Activated CD4-positive, CD25-positive, alpha-beta regulatory T cell (primary cell): ENCODE results near the gene EEF1AKMT1.
"Not testable (repeated sequence)": the region's sequence is repeated elsewhere in the genome, so short reads cannot be mapped to it uniquely, and the experiment has no call there.

Experiments used
- DNase-seq, 4 experiments: peaks; one replicate each; lab custom pipeline; 2025; lab: John Stamatoyannopoulos, UW

Gene EEF1AKMT1

GRCh38 chr13:20776751-20777150, 3.0 kb upstream of the EEF1AKMT1 start:
- DNase-seq, result no peak

DNA sequence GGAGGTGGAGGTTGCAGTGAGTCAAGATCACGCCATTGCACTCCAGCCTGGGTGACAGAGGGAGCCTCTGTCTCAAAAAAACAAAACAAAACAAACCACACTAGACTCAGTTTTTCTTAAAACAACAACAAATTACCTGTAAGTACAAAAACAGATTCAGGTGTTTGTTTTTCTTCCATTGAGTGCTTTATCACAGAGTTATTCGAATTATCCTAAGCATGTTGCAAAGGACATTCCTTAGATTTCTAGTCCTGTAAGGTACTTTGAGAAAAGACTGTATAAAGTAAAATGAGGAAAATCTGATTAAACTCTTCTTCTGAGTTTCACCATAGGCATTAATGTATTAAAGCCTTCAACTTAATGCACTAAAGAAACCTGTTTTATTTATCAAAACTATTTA, 2.2 kb upstream of the EEF1AKMT1 start:
- DNase-seq, result no peak

- DNase-seq, result no peak
These were observed 985 bp upstream of the EEF1AKMT1 start for GRCh38 chr13:20774746-20775145.

DNA sequence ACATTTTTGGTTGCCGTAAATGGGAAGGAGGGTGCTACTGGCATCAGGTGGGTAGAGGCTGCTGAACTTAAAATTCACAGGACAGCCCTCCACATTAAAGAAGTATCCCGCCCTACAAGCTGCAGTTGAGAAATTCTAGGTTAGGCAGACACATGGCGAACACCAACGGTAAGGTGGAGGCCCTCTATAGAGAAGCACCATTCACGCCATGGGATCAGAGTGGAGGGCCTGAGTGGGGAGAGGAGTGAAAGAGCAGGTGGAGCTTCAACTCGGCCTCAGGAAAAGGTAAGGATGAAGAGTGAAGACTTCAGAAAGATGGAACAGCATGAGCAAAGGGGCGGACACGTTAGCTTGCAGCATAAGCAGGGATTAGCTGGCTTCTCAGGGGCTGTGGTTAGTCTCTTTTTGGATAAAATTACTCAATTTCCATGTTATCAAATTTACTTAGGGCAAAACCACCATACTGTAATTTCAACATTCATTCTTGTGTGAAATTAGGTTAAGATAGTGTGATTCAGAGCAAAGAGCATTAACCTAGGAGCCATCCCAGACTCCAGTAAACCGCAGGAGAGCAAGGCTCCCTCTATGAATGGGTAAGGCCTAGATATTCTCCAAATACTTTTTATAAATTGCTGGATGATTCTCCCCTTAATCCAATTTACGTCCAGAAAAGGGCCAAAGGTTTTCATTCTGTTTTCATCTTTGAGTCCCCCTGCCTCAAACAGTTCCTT, 1.2 kb downstream of the EEF1AKMT1 start:
- no peak for DNase-seq

DNA sequence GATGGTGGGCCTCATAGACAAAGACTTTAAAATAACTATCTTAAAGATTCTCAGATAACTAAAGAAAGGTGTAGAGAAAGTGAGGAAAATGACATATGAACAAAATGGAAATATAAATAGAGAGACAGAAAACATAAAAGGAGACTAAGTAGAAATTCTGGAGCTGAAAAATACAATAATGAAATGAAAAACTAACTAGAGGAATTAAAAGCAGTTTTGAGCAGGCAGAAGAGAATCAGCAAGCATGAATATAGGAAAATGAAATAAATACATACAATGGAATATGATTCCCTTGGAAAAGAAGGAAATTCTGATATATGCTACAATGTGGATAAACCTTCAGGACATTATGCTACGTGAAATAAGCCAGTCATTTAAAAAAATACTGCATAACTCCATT, 3.9 kb downstream of the EEF1AKMT1 start:
- no peak for DNase-seq

DNA sequence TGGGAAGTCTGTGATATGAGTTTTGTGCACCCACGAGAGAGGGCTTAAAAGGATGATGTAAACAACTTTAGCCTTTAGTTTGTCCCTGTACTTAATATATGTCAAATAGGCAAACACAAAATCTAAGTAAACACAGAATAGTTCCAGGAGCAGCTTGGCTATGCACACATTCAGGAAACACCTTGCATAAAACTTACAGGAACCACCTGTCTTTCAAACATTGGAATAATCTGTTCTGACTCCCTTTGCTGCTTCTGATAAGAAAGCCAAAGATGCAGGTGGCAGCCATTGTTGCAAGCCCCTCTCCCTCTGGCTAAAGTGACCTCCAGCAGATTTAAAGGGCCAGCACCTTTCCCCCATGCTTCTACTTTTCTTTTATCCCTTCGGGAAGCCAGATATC, 4.7 kb downstream of the EEF1AKMT1 start:
- no peak for DNase-seq

DNA sequence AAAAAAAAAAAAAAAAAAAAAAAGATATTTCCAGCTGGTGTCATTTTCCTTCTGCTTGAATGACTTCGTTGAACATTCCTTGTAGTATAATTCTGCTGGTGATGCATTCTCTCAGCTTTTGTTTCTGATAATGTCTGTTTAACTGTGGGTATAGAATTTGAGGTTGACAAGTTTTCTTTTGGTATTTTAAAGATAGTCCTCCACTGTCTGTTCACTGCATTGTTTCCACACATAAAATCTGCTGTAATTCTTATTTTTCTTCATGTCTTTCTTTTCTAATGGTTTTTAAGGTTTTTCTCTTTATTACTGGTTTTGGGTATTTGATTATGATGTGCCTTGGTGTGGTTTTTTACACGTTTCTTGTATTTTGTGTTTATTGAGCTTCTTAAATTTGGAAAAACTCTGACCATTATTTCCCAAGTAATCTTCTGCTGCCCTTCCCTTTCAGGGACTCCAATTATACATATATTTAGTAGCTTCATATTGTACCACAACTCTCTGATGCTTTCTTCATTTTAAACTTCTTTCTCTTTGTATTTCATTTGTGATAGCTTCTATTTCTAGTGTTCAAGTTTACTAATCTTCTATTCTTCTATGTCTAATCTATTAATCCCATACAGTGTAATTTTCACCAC, 6.3 kb downstream of the EEF1AKMT1 start:
- DNase-seq, result no peak

DNA sequence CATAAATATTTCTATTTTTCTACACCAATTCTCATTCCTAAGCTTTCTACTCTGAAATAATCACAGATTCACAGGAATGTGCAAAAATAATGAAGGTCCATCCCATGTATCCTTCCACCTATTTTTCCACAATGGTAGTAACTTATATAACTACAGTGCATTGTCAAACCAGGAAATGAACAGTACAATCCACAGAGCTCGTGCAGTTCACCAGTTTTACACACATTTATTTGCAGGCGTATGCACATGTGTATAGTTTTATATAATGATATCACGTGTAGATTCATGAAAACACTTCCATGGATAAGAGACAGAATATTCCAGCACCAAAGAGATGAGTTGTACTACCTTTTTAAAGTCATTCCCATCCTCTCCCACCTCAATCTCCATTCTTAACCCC, 12.9 kb downstream of the EEF1AKMT1 start:
- no peak for DNase-seq

DNA sequence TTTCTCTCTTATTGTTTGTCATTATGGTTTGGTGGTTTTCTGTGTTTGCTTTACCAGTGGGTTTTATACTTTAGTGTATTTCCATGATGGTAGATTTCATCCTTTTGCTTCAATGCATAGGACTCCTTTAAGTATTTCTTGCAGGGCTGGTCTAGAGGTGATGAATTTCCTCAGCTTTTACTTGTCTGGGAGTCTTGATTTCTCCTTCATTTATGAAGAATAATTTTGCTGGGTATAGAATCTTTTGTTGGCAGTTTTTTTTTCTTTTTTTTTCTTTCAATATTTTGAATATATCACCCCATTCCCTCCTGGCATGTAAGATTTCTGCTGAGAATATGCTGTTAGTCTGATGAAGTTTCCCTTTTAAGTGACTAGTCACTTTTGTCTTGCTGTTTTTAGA, 19.8 kb downstream of the EEF1AKMT1 start:
- DNase-seq, result no peak

- no peak for DNase-seq
These were observed 24.4 kb downstream of the EEF1AKMT1 start for GRCh38 chr13:20749377-20749776.

DNA sequence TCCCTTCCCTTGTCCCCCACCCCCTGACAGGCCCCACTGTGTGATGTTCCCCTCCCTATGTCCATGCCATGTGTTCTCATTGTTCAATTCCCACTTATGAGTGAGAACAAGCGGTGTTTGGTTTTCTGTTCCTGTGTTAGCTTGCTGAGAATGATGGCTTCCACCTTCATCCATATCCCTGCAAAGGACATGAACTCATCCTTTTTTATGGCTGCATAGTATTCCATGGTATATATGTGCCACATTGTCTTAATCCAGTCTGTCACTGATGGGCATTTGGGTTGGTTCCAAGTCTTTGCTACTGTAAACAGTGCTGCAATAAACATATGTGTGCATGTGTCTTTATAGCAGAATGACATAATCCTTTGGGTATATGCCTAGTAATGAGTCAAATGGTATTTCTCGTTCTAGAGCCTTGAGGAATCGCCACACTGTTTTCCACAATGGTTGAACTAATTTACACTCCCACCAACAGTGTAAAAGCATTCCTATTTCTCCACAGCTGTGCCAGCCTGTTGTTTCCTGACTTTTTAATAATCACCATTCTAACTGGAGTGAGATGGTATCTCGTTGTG, 29.8 kb downstream of the EEF1AKMT1 start:
- DNase-seq, result not testable (repeated sequence)

DNA sequence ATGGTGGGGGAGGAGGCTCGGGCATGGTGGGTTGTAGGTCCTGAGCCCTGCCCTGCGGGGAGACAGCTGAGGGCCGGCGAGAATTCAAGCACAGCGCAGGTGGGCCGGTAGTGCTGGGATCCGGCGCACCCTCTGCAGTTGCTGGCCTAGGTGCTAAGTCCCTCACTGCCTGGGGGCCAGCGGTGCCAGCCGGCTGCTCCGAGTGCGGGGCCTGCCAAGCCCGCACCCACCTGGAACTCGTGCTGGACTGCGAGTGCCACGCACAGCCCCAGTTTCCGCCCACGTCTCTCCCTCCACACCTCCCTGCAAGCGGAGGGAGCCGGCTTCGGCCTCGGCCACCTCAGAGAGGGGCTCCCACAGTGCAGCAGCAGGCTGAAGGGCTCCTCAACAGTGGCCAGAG, 33.7 kb downstream of the EEF1AKMT1 start:
- no peak for DNase-seq

GRCh38 chr13:20738616-20739015, 35.1 kb downstream of the EEF1AKMT1 start:
- no peak for DNase-seq

- no peak for DNase-seq
These were observed 43.9 kb downstream of the EEF1AKMT1 start for GRCh38 chr13:20729633-20730585.

GRCh38 chr13:20728579-20729311, 45.0 kb downstream of the EEF1AKMT1 start:
- no peak for DNase-seq

- no peak for DNase-seq
These were observed 45.9 kb downstream of the EEF1AKMT1 start for GRCh38 chr13:20727856-20728255.

GRCh38 chr13:20721454-20722357, 52.1 kb downstream of the EEF1AKMT1 start:
- no peak for DNase-seq

GRCh38 chr13:20721058-20721453, 52.7 kb downstream of the EEF1AKMT1 start:
- DNase-seq, result no peak

DNA sequence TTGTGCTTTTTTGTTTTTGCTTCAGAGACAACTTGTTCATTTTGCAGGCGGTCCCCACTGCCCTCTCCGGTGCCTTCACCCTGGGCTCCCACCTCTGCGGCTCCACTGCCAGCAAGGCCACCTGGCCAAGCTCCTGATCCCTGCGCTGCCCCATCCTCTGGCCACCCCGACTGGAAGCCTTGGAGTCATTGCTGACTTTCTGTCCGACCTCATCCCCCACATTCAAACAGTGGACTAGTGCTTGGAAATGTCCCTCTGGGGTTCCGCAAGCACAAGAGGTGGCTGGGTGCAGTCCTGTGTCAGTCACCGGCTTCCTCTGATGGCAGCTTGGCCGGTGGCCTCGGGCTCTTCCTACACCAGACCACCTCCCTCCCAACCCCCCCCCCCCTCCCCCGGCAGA, 53.3 kb downstream of the EEF1AKMT1 start:
- DNase-seq, result no peak

DNA sequence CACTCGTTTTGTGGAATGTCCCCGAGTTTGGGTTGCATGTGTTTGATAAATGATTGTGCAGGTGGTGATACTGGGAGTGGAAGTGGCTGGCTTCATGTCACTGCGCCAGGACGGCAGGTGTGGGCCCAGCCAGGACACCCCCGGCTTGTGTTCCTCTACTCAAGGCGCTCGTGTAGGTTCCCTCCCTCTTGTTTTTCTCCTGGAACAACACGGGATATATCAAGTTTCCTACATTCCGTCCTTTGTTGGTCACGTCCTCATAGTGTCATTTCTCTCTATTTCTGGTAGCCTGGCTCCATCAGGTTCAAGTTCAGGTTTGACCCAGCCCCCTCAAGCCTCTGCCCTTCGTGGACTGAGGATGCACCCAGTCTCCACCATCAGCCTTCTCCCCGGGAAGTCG, 54.0 kb downstream of the EEF1AKMT1 start:
- no peak for DNase-seq
